GM18505 (cell line): ENCODE results near the gene IQGAP3.
A peak's percentile ranks its signal among the peaks of the same experiment; 100 is the strongest.

Experiments used
- ATAC-seq: cut with Tn5 transposase; IDR thresholded peaks from one replicate; pipeline ENCODE4 v1.9.1; 2021; ENCODE audit not compliant: unreplicated experiment
- POLR2A ChIP-seq: IDR thresholded peaks from 4 replicates; pipeline ENCODE4 v1.6.1; 2011; ENCODE audit warnings: borderline replicate concordance; ENCODE audit not compliant: insufficient read depth, insufficient read length; ENCODE audit errors: extremely low read depth

IQGAP3 gene

GRCh38 chr1:156484480-156485058 lies 87.8 kb downstream of the IQGAP3 start:
- no peak for ATAC-seq
- TF ChIP-seq POLR2A, result no peak

GRCh38 chr1:156483397-156483796 lies 89.0 kb downstream of the IQGAP3 start:
- no peak for ATAC-seq
- TF ChIP-seq POLR2A, result no peak

- no peak for TF ChIP-seq POLR2A
These were observed 90.1 kb downstream of the IQGAP3 start for GRCh38 chr1:156482276-156482675.

GRCh38 chr1:156481527-156481926 lies 90.8 kb downstream of the IQGAP3 start:
- ATAC-seq, result no peak
- no peak for TF ChIP-seq POLR2A

More at GRCh38 chr1:156482276-156482675, 90.1 kb downstream of the IQGAP3 start:
- ATAC-seq, result no peak

GRCh38 chr1:156480411-156481192 lies 91.8 kb downstream of the IQGAP3 start:
- ATAC-seq, result peak; percentile 50
- no peak for TF ChIP-seq POLR2A

- no peak for TF ChIP-seq POLR2A
These were observed 92.4 kb downstream of the IQGAP3 start for GRCh38 chr1:156480016-156480370.

GRCh38 chr1:156479093-156480015 lies 93.0 kb downstream of the IQGAP3 start:
- ATAC-seq, result no peak
- TF ChIP-seq POLR2A, result peak; percentile 14

More at GRCh38 chr1:156480016-156480370, 92.4 kb downstream of the IQGAP3 start:
- no peak for ATAC-seq

- ATAC-seq, result no peak
- TF ChIP-seq POLR2A, result no peak
These were observed 94.1 kb downstream of the IQGAP3 start for GRCh38 chr1:156478250-156478627.

- TF ChIP-seq POLR2A, result no peak
- no peak for ATAC-seq
These were observed 94.7 kb downstream of the IQGAP3 start for GRCh38 chr1:156477526-156478249.

- no peak for ATAC-seq
- no peak for TF ChIP-seq POLR2A
These were observed 95.7 kb downstream of the IQGAP3 start for GRCh38 chr1:156476501-156477298.

- no peak for ATAC-seq
- TF ChIP-seq POLR2A, result no peak
These were observed 96.5 kb downstream of the IQGAP3 start for GRCh38 chr1:156475568-156476500.
